ENCODE data around the gene METRNL.

Gene METRNL

DNA sequence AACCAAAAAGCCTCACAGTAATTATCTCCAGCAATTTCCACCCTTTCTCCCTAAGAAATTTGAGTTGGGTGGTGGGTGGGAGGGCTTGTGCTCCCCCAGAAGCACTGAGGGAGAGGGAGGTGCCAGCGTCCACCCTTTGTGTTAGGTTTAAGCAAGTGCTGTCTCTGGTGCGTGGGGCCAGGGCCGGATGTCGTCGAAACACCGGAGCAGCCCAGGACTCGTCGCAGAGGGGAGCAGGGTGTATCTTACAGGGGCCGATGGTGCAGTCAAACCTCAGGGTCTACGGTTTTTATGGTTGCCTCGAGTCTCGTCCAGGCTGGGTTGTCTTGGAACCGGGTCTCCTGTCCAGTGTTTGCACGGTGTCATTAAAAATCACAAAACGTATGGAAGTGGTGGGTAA, 35.3 kb downstream of the METRNL start:
- no peak overlapping the region for H3K4me3 ChIP-seq (ENCODE audit: low read depth, low read length)
- TF ChIP-seq, protein P1, sequence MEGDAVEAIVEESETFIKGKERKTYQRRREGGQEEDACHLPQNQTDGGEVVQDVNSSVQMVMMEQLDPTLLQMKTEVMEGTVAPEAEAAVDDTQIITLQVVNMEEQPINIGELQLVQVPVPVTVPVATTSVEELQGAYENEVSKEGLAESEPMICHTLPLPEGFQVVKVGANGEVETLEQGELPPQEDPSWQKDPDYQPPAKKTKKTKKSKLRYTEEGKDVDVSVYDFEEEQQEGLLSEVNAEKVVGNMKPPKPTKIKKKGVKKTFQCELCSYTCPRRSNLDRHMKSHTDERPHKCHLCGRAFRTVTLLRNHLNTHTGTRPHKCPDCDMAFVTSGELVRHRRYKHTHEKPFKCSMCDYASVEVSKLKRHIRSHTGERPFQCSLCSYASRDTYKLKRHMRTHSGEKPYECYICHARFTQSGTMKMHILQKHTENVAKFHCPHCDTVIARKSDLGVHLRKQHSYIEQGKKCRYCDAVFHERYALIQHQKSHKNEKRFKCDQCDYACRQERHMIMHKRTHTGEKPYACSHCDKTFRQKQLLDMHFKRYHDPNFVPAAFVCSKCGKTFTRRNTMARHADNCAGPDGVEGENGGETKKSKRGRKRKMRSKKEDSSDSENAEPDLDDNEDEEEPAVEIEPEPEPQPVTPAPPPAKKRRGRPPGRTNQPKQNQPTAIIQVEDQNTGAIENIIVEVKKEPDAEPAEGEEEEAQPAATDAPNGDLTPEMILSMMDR (IDR thresholded peaks at IDR 0.05; ENCODE audit: low read depth, low read length, missing control alignments): no peak
- DNase-seq (ENCODE audit: low read depth): no peak

DNA sequence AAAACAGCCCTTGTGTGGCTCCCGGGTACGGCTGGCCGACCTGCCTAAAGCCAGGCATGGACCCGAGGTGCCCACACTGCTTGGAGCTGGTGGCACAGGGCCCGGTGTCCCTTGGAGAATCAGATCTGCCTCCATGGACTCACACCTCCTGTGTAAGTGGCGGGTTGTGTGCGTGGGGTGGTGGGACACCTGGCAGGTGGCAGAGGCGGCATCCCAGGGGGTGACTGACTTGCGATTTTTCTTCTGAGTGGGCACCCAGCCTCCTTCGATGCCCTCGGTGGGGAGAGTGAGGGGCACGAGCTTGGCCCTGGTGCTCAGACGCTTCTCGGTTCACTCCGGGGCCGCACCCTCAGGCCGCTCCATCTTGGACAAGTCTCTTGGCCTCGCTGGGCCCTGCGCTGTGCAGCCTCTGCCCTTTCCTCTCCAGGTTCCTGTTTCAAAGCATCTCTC, 35.8 kb downstream of the METRNL start:
- H3K4me3 ChIP-seq (ENCODE audit: low read depth, low read length): no peak overlapping the region
- DNase-seq (ENCODE audit: low read depth): no peak
- TF ChIP-seq, protein P1 (IDR thresholded peaks at IDR 0.05; ENCODE audit: low read depth, low read length, missing control alignments): no peak

DNA sequence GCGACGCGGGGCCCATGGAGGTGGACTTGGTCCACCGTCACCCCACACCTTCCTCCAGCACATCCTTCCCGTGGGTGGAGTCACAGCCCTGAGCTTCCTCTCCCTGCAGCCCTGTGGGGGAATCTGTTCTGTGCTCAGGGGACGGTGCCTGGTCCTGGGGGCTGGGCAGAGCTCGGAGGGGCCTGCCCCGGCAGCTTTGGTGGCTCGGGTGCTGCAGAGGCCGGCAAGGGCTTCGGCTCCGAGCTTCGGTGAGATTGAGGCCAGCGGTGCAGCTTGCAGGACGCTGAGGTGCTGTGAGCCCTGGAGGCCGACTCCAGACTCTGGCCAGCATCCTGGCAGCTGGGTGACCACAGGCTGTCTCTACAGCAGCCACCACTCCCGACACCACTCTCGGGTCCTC, 36.4 kb downstream of the METRNL start:
- no peak overlapping the region for H3K4me3 ChIP-seq (ENCODE audit: low read depth, low read length)
- no peak for DNase-seq (ENCODE audit: low read depth)

DNA sequence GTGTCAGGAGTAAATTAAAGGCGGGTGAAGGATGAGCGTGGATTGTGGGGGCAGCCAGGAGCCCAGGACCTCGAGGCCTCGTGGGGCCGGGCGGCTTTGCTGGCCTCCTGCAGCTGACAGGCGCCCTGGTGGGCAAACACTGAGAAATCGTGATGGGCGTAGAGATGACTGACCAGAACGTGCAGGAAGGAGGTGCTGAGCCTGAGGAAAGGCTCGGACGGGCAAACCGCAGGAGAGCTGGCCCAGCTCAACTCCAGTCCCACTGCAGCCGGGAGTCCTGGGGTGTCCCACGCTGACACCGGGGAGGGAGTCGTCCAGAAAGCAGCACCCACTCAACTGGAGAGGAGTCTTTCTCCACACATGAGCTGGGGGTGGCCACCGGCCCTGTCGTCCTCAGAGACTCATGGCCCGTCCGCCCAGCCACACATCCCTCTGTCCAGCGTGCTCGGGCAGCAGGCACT, 36.9 kb downstream of the METRNL start:
- no peak overlapping the region for H3K4me3 ChIP-seq (ENCODE audit: low read depth, low read length)
- no peak for DNase-seq (ENCODE audit: low read depth)
- TF ChIP-seq, protein P1 (IDR thresholded peaks at IDR 0.05; ENCODE audit: low read depth, low read length, missing control alignments): no peak

More for the DNA sequence above, 36.4 kb downstream of the METRNL start:
- TF ChIP-seq, protein P1 (IDR thresholded peaks at IDR 0.05; ENCODE audit: low read depth, low read length, missing control alignments): no peak

DNA sequence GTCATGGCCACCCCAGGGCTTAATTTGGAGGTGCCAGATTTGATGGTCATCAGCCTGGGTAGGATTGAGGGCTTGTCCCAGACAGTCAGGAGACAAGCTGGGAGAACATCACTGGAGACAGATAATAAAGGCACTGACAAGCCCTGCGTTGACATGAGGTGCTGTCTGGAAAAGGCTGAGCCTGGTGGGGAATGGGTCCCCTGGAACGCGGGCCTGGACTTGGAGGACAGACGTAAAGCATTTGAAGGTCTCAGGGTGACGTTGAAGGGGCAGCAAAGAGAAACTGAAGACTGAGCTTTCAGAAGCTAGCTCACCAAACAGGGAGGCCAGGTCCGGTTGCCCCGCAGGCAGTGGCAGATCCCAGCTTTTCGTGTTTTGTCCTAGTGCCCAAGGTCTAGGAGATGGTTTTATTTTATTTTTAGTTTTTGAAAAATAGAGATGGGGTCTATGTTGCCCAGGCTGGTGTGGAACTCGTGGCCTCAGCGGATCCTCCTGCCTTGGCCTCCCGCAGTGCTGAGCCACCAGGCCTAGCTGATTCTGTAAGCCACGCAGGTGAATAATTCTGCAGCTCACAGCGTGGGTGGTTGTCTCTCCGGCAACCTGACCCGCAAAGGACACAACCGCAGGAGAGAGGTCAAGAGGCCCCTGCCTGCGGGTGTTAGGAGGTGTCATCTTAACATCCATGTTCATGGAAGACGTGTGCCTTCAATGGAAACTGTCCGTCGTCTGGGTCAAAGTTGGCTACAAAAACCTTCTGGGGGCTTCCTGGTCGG, 37.6 kb downstream of the METRNL start:
- DNase-seq (ENCODE audit: low read depth): no peak
- H3K4me3 ChIP-seq (ENCODE audit: low read depth, low read length): no peak overlapping the region
- TF ChIP-seq, protein P1 (IDR thresholded peaks at IDR 0.05; ENCODE audit: low read depth, low read length, missing control alignments): no peak

DNA sequence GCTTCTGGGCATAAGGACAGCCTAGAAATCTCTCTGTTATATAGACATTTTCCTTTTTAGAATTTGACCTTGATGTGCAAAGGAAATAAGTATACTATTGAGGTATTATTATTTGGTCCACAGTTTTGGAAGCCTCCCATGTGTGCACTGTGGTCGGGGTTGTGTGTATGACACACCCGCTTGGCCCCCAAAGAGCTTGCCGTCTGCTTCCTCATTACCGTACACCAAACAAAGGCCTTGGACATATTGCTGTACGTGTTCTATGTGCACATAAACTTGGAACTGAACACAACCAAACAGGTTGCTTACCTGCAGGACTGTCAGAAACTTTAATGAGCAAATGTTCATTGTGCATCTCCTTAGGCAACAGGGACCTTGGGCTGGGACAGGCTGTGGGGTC, 38.2 kb downstream of the METRNL start:
- DNase-seq (ENCODE audit: low read depth): no peak
- TF ChIP-seq, protein P1 (IDR thresholded peaks at IDR 0.05; ENCODE audit: low read depth, low read length, missing control alignments): no peak
- H3K4me3 ChIP-seq (ENCODE audit: low read depth, low read length): no peak overlapping the region
